Hematopoietic multipotent progenitor cell treated with erythropoietin and hydrocortisone succinate and interleukin-3 and kit ligand, for 15 days (in vitro differentiated cells): Measurements from ENCODE around the gene CFAP410.
"Not testable (repeated sequence)": the region's sequence is repeated elsewhere in the genome, so short reads cannot be mapped to it uniquely, and the experiment has no call there.

ENCODE experiments used
- DNase-seq: peaks from one replicate; pipeline ENCODE4 v3.0.0-alpha.2; 2015; ENCODE audit warnings: low spot score

CFAP410 gene

DNA sequence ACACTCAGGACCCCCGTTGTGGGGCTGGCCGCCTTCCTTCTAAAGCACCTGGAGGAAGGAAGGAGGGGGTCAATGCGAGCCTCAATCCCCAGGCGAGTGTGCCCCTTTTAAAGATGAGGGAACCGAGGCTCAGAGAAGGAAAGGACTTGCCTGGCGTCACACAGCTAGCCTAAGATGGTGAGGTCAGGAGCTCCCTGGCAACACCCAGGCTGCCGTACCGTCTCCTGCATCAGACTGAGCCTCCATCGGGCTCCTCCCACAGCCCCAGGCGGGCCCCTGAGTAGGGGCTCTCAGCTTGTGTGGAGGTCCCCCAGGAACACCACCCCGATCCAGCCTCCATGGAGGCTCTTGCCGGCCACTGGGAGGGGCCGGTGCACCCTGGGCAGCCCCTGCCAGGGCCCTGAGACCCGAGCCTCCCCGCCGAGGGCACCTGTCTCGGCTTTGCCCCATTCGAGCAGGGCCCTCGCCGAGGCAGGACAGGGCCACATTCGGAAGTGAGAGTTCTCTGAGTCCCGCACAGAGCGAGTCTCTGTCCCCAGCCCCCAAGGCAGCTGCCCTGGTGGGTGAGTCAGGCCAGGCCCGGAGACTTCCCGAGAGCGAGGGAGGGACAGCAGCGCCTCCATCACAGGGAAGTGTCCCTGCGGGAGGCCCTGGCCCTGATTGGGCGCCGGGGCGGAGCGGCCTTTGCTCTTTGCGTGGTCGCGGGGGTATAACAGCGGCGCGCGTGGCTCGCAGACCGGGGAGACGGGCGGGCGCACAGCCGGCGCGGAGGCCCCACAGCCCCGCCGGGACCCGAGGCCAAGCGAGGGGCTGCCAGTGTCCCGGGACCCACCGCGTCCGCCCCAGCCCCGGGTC lies 53.8 kb downstream of the CFAP410 start, which contains the start of gene AIRE:
AIRE (plus strand) TSS at position 739 of the 855 bp plus-strand sequence. CDS start 131 bp downstream, outside the sequence.
- DNase-seq = no peak

DNA sequence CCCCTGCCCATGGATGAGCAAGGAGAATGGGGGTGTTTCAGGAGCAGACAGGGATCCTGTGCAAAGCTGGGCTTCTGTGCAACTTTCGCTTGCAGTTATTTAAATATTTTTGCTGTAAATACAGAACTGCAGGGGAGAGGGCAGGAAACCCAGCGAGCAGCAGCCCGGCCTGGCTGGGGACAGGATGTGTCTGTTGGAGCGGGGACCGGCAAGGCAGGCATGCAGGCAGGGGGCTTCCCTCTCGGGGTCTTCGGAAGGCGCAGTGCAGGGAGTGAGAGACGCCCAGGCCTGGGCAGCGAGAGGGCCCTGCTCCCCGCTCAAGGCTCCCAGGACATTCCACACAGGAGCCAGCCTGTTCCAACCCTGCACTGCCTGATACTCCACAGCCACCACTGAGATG lies 55.2 kb downstream of the CFAP410 start:
- DNase-seq = no peak

DNA sequence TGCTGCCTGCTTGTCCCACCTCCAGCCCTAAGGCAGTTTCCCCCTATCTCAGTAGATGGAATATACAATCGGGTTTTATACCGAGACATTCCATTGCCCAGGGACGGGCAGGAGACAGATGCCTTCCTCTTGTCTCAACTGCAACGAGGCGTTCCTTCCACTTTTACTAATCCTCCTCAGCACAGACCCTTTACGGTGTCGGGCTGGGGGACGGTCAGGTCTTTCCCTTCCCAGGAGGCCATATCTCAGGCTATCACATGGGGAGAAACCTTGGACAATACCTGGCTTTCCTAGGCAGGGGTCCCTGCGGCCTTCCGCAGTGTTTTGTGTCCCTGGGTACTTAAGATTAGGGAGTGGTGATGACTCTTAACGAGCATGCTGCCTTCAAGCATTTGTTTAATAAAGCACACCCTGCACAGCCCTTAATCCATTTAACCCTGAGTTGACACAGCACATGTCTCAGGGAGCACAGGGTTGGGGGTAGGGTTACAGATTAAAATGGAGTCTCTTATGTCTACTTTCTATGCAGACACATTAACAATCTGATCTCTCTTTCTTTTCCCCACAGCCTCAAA lies 55.9 kb downstream of the CFAP410 start:
- DNase-seq = not testable (repeated sequence)

DNA sequence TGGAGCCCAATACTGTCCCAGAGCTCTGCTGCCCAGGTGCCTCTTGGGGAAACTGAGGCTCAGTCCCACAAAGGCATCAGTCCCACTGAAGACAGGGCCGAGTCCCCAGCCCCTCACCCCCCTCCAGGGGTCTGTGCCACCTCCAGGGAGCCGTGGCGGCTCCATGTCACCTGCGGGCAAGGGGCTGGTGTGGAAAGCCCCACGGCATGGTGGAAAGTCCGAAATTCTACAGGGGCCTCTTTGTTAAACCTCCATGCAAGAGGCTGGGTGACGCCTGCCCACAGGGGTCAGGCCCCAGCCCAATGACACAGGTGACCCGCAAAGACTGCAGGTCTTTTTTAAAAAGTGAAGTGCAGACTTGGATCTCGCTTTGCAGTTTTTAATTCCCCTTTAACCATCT lies 56.8 kb downstream of the CFAP410 start:
- no peak for DNase-seq

DNA sequence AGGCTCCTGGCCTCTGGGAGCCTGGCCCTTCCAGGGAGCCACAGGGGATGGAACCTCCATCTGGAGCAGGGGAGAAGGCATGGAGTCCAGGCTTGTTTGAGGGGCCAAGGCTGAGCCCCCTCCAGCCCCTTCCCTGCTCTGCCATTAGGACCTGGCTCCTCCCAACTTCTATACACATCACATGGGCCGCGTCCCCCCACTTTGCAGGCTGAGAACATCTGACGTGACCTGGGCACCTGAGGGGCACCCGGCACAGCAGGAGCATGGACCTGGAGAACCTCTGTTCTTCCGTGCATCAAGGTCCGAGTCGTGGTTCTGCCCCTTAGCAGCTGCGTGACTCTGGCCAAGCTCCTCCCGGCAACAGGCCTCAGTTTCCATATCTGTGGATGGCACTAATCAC lies 57.4 kb downstream of the CFAP410 start:
- no peak for DNase-seq

DNA sequence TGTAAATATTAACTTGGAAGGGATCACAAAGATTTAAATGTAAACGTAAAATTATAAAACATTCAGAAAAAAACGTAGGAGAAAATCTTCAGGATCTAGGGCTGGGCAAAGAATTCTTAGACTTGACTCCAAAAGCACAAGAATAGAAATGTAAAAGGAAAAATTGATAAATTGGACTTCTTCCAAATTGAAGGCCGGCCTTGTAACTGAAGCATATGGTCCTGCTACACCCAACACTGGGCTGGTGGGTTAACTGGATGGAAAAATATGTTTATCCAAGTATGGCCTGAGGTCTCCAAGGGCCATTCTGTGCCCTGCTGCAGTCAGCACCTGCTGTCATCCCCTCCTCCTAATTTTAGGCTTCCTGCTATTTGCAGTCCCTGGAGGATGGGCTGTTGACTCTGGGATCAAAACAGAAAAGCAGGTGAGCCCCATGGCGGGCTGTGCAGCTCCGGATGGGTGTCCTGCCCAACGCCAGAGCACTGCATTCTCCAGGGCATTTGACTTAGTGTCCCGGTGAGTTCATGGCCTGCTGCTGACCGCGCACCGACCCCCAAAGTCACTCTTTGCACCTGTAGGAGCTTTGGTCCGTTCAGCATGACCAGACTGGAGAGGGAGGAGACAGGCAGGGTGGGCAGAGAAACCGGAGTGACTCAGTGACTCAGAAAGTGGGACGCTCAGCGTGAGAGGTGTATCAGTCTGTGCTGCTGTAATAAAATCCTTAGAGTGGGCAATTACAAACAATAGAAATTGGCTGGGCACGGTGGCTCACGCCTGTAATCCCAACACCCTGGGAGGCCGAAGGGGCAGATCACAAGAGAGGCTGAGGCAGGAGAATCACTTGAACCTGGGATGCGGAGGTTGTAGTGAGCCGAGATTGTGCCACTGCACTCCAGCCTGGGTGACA lies 59.6 kb downstream of the CFAP410 start:
- no peak for DNase-seq
